ENCODE measurements around the gene ARL16. TPM values are rescaled to one million over a fixed set of nuclear protein-coding genes. Genes with fewer than 3 reads are reported as not detected.
A peak's percentile ranks its signal among the peaks of the same experiment; 100 is the strongest.

Gene ARL16
- total RNA-seq, 1 experiment from 2014 or later = 46.7 TPM

- peaks cover 23% of the 10 kb centered on the region for H3K36me3 Mint-ChIP-seq
- POLR2A ChIA-PET = interaction anchor here (0.8 to 1.2 kb wide), 5 partner anchors 11 to 354 kb away, joined by 3 to 6 read pairs (median 3); partner anchors contain the start of genes CCDC137, DCXR, MRPL12 and OXLD1
- no peak overlapping the region for H3K27ac Mint-ChIP-seq
- CTCF ChIA-PET = interaction anchor here (0.9 to 2.7 kb wide), 7 partner anchors 8 to 186 kb away, joined by 5 to 15 read pairs (median 7); partner anchors contain the start of gene MRPL12
- TF ChIP-seq ZNF671 (CRISPR knock-in tag; IDR thresholded peaks at IDR 0.05) (no peak), ZMAT4 (CRISPR knock-in tag; IDR thresholded peaks at IDR 0.05) (no peak), KAT7 (CRISPR knock-in tag; IDR thresholded peaks at IDR 0.05; ENCODE audit: borderline replicate concordance) (no peak), ZBTB43 (CRISPR knock-in tag; IDR thresholded peaks at IDR 0.05) (0 out of 2 replicates have a peak, but pooled peaks have one; percentile 35)
- ATAC-seq = no peak
- no peak for DNase-seq (ENCODE audit: low spot score)
- H3K9me3 Mint-ChIP-seq = no peaks in the 10 kb centered on the region
- peak overlapping the region; percentile 86 for H3K4me3 Mint-ChIP-seq
- peaks cover 12% of the 10 kb centered on the region for H3K4me1 Mint-ChIP-seq
- no peaks in the 10 kb centered on the region; the same call in 1 of the 2 replicates for H3K27me3 Mint-ChIP-seq (ENCODE audit: low read depth)
Measured at GRCh38 chr17:81683208-81683583, 401 bp downstream of the ARL16 start.

- DNase-seq (ENCODE audit: low spot score) (no peak), ATAC-seq (no peak)
- H3K36me3 Mint-ChIP-seq = peaks cover 23% of the 10 kb centered on the region
- peak overlapping the region; percentile 29 for H3K27ac Mint-ChIP-seq
- POLR2A ChIA-PET = no interaction called here
- no peaks in the 10 kb centered on the region; the same call in 1 of the 2 replicates for H3K27me3 Mint-ChIP-seq (ENCODE audit: low read depth)
- H3K9me3 Mint-ChIP-seq = no peaks in the 10 kb centered on the region
- CTCF ChIA-PET = interaction anchor here (0.9 to 2.7 kb wide), 4 partner anchors 11 to 20 kb away, joined by 7 to 15 read pairs (median 10); partner anchors contain the start of gene MRPL12
- H3K4me3 Mint-ChIP-seq = peak overlapping the region; percentile 86
- peaks cover 12% of the 10 kb centered on the region for H3K4me1 Mint-ChIP-seq
- no peak for TF ChIP-seq TCF7 (CRISPR knock-in tag; IDR thresholded peaks at IDR 0.05; ENCODE audit: low read depth)
- no peak for TF ChIP-seq ZNF512 (CRISPR knock-in tag; IDR thresholded peaks at IDR 0.05; ENCODE audit: borderline replicate concordance)
- TF ChIP-seq TP53 (CRISPR knock-in tag; IDR thresholded peaks at IDR 0.05) = no peak
- no peak for TF ChIP-seq ZNF425 (CRISPR knock-in tag; conservative IDR thresholded peaks at IDR 0.05)
- no peak for TF ChIP-seq E2F1 (CRISPR knock-in tag; IDR thresholded peaks at IDR 0.05)
- TF ChIP-seq ZMAT4 (CRISPR knock-in tag; IDR thresholded peaks at IDR 0.05) = no peak
- TF ChIP-seq ETV6 (CRISPR knock-in tag; IDR thresholded peaks at IDR 0.05) = no peak
- TF ChIP-seq ZNF671 (CRISPR knock-in tag; IDR thresholded peaks at IDR 0.05) = no peak
- no peak for TF ChIP-seq FOXP1 (CRISPR knock-in tag; IDR thresholded peaks at IDR 0.05; ENCODE audit: borderline replicate concordance)
- TF ChIP-seq SOX15 (CRISPR knock-in tag; IDR thresholded peaks at IDR 0.05) = no peak
- no peak for TF ChIP-seq NR3C1 (CRISPR knock-in tag; conservative IDR thresholded peaks at IDR 0.05; ENCODE audit: low read depth)
- no peak for TF ChIP-seq ZNF281 (CRISPR knock-in tag; IDR thresholded peaks at IDR 0.05)
- no peak for TF ChIP-seq ZNF317 (CRISPR knock-in tag; IDR thresholded peaks at IDR 0.05; ENCODE audit: borderline replicate concordance, low read depth)
- no peak for TF ChIP-seq NFATC4 (CRISPR knock-in tag; IDR thresholded peaks at IDR 0.05)
- TF ChIP-seq ZNF532 (CRISPR knock-in tag; IDR thresholded peaks at IDR 0.05; ENCODE audit: borderline replicate concordance) = no peak
- no peak for TF ChIP-seq FOXJ3 (CRISPR knock-in tag; IDR thresholded peaks at IDR 0.05; ENCODE audit: borderline replicate concordance)
Measured at GRCh38 chr17:81682565-81683207, 911 bp downstream of the ARL16 start.
